ENCODE results near the gene LRP5.

The LRP5 gene

DNA sequence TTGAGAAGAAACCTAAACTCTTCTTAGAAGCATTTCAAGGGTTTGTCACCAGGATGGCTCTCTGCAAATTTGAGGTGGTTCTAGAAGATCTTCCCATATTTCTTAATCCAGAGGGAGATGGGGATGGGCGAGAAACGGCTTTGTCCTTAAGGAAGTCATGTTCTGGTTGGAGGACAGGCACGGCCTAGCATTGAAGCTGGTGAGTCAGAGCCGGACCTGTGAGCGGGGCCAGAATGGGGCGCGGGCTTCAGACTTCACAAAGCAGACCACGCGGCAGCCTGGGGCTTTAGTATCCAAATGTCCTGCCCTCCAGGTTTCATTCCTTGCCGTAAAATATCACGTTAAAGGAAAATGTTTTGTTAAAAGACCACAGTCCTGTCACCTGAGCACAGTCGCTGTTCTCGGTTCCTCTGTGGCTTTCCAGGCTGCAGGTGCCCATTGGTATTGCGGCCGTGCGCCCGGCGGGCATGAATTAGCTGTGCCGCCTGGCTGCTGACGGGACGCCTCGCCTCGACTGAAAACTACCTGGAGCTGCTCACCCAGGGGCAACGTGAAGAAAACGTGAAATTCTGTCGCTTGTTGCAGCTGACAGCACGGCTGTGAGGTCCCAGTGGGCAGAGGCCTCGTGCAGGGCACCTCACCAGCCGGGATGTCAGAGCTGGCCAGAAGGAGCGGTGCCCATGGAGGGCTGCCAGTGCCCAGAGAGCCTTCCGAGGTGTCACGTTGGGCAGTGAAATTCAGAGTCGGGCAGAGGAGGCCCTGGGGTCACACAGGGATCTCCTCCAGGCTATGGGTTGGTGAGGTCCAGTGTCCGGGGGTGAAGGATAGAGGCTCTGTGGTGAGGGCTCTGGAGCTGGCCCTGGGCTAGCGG, 59.0 kb downstream of the LRP5 start:
- no peak for DNase-seq (ENCODE audit: low read depth)

DNA sequence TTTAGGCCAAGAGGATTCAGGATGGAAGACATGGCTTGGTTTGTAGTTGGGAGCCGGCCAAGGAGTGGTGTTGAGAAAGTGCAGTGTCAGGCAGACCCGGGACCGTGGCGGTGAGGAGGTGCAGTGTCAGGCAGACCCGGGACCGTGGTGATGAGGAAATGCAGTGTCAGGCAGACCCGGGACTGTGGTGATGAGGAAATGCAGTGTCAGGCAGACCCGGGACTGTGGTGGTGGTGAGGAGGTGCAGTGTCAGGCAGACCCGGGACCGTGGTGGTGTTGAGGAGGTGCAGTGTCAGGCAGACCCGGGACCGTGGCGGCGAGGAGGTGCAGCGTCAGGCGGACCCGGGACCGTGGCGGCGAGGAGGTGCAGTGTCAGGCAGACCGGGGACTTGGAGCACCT, 59.7 kb downstream of the LRP5 start:
- no peak for DNase-seq (ENCODE audit: low read depth)

DNA sequence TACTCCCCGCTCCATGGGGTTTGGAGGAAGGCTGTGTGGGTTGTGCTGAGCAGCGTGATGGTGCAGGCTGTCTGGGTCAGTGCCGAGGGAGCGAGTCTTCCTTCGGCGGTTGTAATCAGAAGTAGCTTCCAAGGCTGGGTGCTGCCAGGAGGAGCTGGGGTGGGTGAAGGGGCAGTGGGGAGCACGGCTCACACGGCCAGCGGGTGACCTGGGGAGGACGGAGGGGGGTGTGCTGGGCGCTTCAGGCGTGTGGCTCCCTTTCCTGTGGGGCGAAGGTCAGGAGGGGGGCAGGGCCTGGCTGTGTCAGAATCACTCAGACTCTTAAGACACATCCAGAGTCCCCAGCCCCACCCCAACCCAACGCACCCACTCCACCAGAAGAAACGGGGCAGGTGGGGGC, 60.2 kb downstream of the LRP5 start:
- DNase-seq (ENCODE audit: low read depth): no peak

DNA sequence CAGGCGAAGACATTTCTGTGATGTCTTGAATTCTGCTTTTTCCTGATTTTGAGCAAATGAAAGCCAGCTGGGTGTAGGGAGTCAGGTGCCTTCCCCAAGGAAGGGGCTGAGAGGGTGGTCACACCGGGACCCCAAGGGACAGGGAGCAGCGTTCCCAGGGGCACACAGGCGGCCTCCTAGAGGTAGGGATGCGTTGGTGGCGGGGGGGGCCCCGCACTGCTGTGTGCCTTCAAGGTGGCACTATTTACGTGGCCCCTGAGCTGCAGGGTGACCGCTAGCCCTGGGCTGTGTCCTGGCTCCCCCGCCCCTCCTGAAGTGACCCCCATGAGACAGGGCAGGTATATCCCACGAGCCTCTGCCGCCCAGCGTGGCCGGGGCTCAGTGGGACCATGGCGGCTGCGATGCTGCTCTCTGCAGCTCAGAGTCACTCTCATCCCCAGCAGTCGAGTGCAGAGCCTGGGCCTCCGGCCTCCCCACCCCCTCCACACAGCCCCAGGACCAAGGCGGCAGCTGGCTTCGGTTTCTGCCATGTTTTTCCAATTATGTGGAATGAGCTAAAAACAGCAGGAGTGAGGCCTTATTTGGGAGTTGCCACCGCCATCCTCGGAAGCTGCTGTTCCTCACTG, 60.9 kb downstream of the LRP5 start:
- DNase-seq (ENCODE audit: low read depth): no peak

DNA sequence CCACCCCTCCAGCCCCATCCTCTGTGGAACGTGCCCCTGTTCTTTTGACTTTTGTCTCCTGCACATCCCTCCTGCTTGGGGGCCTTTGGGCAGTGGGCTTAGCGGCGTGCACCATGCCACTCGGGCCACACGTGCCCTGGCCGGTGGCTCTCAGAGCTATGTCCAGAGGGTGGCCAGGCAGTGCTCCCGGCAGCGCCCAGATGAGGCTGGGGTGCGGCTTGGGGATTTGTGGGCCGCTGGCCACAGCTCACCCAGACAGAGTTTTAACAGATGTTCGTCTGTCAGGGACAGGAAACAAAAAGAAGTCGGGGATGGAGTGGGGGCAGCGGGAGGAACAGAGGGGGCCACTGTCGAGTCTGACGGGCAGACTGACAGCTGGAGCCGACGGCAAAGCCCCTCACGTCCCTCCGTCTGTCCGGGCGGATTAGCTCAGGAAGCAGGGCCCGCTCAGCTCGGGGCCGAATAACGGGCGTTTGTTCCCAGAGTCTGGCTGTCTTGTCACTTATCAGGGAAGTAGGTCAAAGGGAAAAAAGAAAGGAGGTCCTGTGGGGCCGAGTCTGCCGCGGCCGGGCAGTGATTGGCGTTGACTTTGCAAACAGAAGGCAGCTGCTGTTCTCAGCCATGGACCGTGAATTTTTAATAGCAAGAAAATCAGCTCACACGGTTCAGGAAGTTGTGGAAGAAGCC, 61.6 kb downstream of the LRP5 start:
- DNase-seq (ENCODE audit: low read depth): no peak

DNA sequence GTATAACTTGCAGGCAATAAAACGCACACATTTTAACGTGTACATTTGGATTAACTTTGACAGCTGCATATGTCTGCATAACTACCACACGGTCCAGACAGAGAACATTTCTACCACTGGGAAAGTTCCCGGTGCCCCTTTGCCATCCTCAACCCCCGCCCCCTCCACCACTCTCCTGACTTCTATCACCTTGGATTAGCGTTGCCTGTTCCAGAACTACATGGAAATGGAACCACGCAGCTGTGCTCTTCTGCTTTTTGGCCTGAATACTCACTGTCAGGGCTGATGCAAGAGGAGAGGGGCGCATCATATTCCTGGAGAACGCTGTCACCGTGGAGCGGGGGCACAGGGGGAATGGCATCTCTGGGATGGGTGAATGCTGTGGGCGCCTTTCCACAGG, 62.1 kb downstream of the LRP5 start:
- no peak for DNase-seq (ENCODE audit: low read depth)

DNA sequence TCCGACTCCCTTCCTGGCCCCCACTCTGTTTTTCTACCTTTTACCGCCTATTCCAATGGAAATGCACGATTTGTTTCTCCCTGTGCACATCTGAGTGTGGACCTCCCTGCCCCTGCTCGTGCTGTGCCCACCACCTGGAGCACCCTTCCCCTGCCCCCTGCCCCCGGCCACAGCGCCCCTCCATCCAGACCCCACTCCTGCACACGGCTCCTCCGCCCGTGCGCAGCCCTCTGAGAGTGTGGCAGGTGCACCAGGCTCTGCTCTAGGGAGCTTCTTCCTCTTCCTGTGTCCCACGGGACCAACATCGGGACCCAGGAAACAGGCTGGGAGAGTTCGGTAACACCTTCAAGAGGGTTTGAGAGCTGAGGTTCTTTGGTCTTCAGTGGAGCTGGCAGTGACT, 62.9 kb downstream of the LRP5 start:
- DNase-seq (ENCODE audit: low read depth): no peak

DNA sequence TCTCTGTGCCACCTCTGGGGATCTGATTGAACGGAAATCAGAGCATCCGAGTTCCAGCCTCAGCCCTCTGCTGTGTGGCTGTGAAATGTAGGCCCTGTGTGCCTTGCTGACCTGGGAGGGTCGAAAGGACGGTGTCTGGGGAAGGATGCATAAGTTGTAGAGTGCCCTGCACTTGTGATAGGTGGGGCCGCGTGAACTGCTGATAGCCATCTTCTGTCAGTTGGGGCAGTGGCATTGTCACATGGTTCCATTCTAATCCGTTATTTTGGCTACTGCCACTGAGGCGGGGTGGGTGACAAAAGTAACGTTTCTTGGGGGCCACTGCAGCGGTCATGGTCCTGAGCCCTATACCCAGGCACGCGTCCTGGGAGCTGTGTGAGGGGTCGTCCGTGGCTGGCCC, 63.4 kb downstream of the LRP5 start:
- no peak for DNase-seq (ENCODE audit: low read depth)

DNA sequence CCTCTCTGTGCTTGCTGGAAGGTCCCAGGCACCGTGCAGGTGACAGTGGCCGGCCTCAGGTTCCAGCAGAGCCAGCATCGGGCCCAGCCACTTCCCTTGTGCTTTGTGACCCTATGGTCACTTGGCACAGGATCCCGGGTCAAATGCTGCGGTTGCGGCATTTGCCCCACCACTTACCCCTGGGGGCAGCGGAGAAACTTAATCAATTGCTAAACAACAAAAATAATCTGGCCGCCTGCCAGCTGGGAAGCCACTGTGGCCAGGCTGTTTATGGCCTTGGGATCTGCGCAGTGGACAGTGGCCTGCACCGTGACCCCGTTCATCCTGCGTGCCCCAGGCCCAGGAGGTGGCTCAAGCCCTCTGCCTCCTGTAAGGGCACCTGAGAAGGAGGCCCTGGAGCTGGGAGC, 65.0 kb downstream of the LRP5 start:
- no peak for DNase-seq (ENCODE audit: low read depth)

DNA sequence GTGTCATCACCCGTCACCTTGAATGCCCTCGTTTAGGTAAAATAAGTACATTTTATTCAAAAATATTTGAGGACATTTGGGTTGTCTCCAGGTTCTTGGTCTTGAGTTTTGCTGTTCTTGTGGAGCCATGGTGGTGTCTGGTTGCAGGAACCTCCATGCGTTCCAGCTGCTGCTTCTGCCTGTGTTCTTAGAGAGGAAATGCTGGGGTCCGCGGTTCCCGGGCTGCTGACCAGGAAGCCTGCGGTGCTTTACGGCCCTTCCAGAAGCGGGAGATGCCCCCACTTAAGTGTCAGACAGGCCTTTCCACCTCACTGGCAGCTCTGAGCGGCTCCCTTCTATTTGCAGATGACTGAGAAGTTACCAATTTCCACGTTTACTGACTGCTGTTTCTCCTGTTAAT, 66.8 kb downstream of the LRP5 start:
- DNase-seq (ENCODE audit: low read depth): no peak

DNA sequence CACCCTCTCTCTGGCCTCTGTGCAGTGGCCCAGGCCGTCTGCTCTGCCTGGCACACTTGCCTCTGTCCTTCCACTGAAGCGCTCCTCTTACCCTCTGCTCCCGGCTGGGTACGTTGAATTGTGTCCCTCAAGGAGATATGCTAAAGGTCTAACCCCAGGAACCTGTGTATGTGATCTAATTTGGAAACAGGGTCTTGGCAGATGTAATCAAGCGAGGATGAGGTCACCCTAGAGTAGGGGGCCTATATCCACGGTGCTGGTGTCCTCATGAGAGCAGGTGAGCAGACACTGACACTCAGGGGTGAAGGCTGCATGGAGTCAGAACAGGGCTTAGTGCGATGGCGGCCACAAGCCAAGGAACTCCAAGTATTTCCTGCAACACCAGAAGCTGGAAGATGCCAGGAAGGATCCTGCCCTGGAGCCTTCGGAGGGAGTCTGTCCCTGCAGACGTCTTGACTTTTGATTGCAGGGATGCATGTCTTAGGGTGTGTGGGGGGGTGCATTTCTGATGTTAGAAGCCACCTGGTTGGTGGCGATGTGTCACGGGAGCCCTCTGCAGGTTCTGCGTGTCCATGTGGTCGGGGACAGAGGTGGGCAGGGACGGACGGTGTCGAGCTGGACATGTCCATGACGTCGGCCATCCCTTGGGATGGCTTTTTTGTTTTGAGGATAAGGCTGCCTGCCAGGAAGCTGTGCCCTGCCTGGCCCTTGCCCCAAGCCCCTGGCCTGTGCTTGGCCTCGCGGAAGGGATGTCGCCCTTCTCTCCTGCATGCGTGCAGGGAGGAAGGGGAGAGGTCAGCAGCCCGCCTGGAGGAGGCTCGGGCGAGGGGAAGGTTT, 68.6 kb downstream of the LRP5 start:
- no peak for DNase-seq (ENCODE audit: low read depth)

DNA sequence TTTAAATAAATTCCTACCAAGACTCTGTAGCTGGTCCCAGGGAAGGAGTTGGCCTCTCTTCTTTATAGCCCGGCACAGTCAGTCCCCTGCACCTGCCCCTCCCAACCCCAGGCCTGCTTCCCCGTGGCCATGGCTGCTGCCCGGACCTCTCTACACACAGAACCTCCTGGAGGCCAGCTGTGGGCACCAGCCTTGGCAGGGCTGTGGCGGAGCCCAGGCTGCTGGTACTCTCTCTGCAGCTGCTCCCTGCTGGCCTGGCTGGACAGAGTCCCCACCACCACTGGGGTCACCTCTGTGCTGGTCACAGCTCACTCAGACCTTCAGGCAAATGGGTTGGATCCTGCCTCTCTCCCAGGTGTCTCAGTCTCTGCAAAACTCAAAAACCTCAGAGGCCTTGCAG, 69.3 kb downstream of the LRP5 start:
- no peak for DNase-seq (ENCODE audit: low read depth)

DNA sequence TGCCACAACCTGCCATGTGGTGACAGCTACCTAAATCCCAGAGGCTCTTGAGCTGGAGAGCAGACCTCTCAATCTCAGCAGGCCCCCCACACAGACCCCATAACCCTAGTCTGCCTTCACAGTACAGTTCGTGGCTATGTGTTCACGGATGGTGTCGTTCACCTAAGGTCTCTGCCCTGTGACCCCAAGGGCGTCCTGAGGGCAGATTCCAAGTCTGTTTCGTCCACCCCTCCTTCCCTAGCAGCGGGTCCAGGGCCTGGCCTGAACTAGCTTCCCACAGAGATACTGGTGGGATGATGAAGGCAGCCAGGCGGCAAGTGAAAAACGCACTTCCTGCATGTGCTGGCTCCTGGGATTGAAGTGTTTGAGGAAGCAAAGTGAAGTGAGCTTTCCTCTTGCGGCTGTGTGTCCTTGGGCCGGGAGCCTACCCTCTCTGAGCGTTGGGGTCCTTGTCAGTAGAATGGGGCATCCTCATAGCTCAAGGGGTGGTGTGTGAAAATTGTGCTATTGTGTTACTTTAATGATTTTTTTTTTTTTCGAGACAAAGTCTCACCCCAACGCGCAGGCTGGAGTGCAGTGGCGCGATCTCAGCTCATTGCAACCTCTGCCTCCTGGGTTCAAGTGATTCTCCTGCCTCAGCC, 70.1 kb downstream of the LRP5 start:
- DNase-seq (ENCODE audit: low read depth): no peak

DNA sequence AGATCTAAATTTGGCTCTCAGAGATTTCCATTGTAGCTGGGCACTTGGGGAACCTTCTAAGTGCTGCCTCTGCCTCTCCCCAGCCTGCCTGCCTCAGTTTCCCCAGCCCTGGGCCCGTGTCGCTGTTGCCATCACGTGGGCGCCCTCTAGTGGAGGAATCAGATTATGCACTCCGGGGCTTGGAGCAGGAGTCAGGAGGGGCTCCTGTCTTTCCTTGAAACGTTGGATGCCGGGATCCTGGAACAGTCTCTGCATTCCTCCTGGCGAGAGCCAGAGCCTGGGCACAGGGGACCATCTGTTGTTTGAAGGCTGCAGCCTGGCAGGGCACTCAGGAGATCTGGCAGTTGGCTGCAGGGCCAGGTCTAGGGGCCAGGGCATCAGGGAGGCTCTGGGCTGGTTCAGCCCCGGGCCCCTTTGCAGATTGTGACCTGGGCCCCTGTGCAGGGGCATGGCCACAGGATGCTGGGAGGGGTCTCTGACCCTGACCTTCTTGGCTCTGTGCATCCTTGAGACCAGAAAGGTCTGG, 71.6 kb downstream of the LRP5 start:
- peak; percentile 53 for DNase-seq (ENCODE audit: low read depth)

DNA sequence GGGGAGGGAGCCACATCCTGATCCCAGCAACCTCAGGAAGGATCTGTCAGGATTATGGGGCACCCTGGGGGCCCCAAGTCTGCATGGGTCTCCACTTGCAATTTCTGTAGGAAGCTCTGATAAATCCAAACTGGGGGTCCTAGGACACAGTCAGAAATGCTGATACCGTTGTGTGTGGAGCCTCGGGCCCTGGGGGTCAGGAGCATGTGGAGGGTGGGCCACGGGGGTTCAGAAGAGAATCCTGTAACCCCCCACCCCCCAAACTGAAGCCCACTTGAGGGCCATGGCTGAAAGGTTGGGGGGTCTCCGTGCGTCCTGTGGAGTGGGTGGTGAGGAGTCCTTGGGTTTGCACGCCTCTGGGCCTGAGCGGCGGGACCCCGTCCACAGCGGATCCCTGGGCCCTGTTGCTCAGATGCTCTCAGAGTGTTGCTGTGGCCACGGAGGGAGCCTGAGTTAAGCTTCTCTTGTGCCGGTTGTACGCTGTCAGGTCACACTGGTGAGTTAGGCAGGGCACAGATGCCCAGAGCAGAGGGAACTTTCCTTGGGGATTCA, 72.2 kb downstream of the LRP5 start:
- no peak for DNase-seq (ENCODE audit: low read depth)

DNA sequence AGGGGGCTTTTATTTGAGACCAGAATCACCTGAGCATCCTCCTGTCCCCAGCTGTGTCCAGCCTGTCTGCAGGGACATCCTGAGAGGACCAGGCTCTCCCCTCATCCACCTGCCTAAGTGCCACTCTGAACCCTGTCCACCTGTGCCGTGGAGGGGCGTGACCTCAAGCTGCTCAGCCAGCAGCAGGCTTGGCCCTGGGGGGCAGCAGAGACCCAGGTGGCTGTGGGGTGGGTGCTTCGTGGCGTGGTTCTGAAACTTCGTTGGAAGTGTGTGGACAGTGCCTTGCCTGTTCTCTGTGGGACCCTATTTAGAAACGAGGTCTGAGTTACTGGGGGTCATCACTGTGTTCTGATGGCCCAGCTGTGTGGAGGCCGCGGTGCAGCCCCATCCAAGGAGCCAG, 72.7 kb downstream of the LRP5 start:
- DNase-seq (ENCODE audit: low read depth): no peak

DNA sequence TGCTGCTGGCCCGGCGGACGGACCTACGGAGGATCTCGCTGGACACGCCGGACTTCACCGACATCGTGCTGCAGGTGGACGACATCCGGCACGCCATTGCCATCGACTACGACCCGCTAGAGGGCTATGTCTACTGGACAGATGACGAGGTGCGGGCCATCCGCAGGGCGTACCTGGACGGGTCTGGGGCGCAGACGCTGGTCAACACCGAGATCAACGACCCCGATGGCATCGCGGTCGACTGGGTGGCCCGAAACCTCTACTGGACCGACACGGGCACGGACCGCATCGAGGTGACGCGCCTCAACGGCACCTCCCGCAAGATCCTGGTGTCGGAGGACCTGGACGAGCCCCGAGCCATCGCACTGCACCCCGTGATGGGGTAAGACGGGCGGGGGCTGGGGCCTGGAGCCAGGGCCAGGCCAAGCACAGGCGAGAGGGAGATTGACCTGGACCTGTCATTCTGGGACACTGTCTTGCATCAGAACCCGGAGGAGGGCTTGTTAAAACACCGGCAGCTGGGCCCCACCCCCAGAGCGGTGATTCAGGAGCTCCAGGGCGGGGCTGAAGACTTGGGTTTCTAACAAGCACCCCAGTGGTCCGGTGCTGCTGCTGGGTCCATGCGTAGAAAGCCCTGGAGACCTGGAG, 74.1 kb downstream of the LRP5 start:
- no peak for DNase-seq (ENCODE audit: low read depth)

DNA sequence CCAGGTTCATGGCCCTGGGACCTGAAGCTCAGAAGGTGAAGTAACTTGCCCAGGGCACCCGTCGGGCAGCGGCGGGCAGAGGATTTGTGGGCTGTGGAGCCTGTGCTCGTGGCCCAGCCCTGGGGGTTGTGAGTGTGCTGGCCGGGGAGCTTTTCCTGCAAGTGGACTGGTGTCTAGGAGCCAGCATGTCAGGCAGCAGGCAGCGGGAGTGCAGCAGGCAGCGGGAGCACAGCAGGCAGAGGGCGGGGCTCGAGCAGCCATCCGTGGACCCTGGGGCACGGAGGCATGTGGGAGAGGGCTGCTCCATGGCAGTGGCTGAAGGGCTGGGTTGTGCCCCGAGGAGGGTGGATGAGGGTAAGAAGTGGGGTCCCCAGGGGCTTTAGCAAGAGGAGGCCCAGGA, 75.4 kb downstream of the LRP5 start:
- no peak for DNase-seq (ENCODE audit: low read depth)

DNA sequence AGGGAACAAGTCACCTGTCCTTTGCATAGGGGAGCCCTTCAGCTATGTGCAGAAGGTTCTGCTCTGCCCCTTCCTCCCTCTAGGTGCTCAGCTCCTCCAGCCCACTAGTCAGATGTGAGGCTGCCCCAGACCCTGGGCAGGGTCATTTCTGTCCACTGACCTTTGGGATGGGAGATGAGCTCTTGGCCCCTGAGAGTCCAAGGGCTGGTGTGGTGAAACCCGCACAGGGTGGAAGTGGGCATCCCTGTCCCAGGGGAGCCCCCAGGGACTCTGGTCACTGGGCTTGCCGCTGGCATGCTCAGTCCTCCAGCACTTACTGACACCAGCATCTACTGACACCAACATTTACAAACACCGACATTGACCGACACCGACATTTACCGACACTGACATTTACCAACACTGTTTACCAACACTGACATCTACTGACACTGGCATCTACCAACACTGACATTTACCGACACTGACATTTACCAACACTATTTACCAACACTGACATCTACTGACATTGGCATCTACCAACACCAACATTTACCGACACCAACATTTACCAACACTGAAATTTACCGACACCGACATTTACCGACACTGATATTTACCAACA, 76.3 kb downstream of the LRP5 start:
- DNase-seq (ENCODE audit: low read depth): no peak

DNA sequence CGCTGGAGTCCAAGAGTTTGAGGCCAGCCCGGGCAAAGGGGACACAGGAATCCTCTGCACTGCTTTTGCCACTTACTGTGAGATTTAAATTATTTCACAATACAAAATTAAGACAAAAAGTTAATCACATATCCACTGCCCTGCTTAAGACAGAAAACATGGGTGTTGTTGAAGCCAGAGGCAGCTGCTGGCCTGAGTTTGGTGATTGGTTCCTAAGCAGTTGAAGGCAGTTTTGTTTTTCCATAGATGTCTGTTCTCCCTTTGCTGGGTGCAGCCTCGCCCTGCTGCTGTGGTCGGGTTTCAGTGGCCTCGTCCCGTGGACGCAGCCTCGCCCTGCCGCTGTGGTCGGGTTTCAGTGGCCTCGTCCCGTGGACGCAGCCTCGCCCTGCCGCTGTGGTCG, 77.9 kb downstream of the LRP5 start:
- DNase-seq (ENCODE audit: low read depth): no peak
